ENCODE results near the gene TFE3. TPM values are rescaled to one million over a fixed set of nuclear protein-coding genes. Genes with fewer than 3 reads are reported as not detected.

The TFE3 gene
- total RNA-seq, 1 experiment from 2014 or later = 4.4 TPM

DNA sequence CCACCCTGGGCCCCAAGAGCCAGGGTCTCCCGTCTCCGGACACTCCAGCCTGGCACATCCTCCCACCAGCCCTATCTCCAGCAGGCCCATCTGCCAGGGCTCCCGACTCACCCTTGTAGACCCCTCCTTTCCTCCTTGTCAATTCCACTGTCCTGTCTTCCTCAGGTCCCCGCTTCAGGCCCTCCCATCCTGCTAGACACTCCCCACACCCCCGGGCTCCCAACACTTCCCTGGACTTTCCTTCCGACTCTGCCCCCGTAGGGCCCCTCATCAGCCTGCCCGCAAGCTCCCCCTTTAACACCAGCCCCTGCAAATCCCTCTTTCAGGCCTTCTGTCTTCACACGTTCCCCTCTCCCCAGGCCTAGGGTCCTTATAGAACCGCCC, 29.5 kb upstream of the TFE3 start:
- Histone ChIP-seq H3K36me3 (ENCODE audit: insufficient read depth, low read length) (no peaks in the 10 kb centered on the region), H3K79me2 (ENCODE audit: low read length) (no peaks in the 10 kb centered on the region), H4K20me1 (ENCODE audit: insufficient read depth, low read depth, low read length) (no peaks in the 10 kb centered on the region), H3K9me3 (ENCODE audit: low read length) (no peaks in the 10 kb centered on the region), H3K9me2 (replicated peaks; ENCODE audit: insufficient read depth, low read length) (no peaks in the 10 kb centered on the region), H3K27me3 (ENCODE audit: low read length) (no peaks in the 10 kb centered on the region), H3K9ac (ENCODE audit: low read length) (no peak overlapping the region), H3K4me3 (ENCODE audit: low read length) (no peak overlapping the region), H3K27ac (ENCODE audit: low read length) (no peak overlapping the region), H3K4me1 (ENCODE audit: low read length) (no peaks in the 10 kb centered on the region), H2AFZ (ENCODE audit: low read length) (no peak overlapping the region), H3K4me2 (ENCODE audit: low read depth, low read length, poor library complexity, severe bottlenecking) (no peak overlapping the region)
- no peak for DNase-seq

DNA sequence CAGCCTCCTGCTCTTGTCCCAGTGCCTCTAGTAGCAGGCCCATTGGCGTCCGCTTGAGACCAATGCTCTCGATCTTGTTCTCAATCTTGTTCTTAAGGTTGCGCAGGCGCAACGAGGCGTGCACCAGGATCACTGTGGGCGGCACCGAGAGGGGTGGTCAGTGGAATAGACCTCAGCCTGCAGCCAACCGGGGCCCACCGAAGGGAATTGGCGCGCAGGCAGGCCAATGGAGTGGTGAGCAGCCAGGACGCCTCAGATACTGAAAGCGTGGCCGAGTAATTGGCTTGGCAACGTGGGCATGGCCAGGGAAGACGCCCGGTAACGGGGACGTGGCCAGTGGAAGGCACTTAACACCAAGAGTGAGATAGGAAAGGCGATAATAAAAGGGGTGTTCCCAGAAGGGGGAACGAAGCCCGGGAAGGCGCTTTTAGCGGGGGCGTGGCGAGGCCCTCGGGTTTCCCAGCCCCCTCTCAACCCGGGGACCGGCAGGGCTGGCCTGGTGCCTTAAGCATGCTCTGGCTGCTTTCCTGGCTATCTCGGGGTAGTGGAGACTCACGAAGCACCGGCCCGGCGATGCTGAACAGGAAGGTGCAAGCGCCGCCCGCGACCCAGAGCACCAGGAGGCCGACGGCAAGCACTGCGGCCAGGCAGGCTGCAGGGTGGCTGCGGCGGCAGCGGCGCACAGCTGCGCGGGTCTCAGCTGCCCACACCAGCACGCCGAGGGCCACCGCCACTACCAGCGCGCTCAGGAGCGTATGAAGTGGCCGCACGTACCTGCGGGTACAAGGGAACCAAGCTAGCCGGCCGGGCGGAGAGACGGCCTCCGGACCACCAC, 28.9 kb upstream of the TFE3 start:
- Histone ChIP-seq H3K9ac (ENCODE audit: low read length) (no peak overlapping the region), H3K9me2 (replicated peaks; ENCODE audit: insufficient read depth, low read length) (no peaks in the 10 kb centered on the region), H3K36me3 (ENCODE audit: insufficient read depth, low read length) (no peaks in the 10 kb centered on the region), H3K4me3 (ENCODE audit: low read length) (no peak overlapping the region), H3K9me3 (ENCODE audit: low read length) (no peaks in the 10 kb centered on the region), H3K27me3 (ENCODE audit: low read length) (no peaks in the 10 kb centered on the region), H3K79me2 (ENCODE audit: low read length) (no peaks in the 10 kb centered on the region), H4K20me1 (ENCODE audit: insufficient read depth, low read depth, low read length) (no peaks in the 10 kb centered on the region), H2AFZ (ENCODE audit: low read length) (no peak overlapping the region), H3K4me2 (ENCODE audit: low read depth, low read length, poor library complexity, severe bottlenecking) (no peak overlapping the region), H3K4me1 (ENCODE audit: low read length) (no peaks in the 10 kb centered on the region), H3K27ac (ENCODE audit: low read length) (no peak overlapping the region)
- DNase-seq = no peak

DNA sequence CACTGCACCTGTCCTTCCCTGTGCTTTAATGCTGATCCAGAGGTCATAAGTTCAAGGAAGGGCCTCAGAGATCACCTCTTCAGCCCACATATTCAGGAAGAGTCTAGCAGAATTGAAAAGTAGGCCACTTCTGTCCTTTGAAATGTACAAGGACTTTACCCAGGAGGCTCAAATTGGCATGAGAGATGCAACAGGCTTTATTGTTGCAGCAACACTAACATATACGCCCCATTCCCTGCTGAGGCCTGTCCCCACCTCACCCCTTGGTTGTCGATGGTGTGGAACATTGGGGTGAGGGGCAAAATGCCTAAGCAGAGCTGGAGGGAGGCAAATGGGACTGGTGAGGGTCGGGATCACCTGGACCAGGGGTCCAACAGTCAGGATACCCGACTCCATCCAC, 27.8 kb upstream of the TFE3 start:
- H3K27me3 ChIP-seq (ENCODE audit: low read length) = no peaks in the 10 kb centered on the region
- no peak overlapping the region for H3K4me2 ChIP-seq (ENCODE audit: low read depth, low read length, poor library complexity, severe bottlenecking)
- DNase-seq = no peak
- no peak overlapping the region for H3K9ac ChIP-seq (ENCODE audit: low read length)
- no peaks in the 10 kb centered on the region for H3K4me1 ChIP-seq (ENCODE audit: low read length)
- no peaks in the 10 kb centered on the region for H4K20me1 ChIP-seq (ENCODE audit: insufficient read depth, low read depth, low read length)
- H3K9me3 ChIP-seq (ENCODE audit: low read length) = no peaks in the 10 kb centered on the region
- H2AFZ ChIP-seq (ENCODE audit: low read length) = no peak overlapping the region
- no peak overlapping the region for H3K27ac ChIP-seq (ENCODE audit: low read length)
- no peak overlapping the region for H3K4me3 ChIP-seq (ENCODE audit: low read length)
- no peaks in the 10 kb centered on the region for H3K79me2 ChIP-seq (ENCODE audit: low read length)
- H3K9me2 ChIP-seq (replicated peaks; ENCODE audit: insufficient read depth, low read length) = no peaks in the 10 kb centered on the region
- H3K36me3 ChIP-seq (ENCODE audit: insufficient read depth, low read length) = no peaks in the 10 kb centered on the region

DNA sequence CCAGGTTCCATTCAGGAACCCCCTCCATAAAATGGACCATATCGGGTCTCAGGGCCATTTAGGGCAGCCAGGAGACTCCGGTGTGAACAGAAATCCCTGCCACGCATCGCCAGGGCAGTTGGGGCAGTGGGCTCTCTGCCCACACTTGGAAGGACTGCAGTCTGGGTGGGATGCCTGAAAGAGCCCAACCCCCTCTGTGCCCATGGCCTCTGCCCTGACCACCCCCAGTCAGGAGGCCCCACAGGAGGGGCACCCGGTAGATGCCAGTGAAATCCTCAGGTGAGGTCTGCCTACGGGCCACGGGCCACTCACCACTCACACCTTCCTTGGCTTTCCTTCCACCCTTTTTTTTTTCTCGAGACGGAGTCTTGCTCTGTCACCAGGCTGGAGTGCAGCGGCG, 25.9 kb upstream of the TFE3 start:
- Histone ChIP-seq H2AFZ (ENCODE audit: low read length) (no peak overlapping the region), H3K9me3 (ENCODE audit: low read length) (no peaks in the 10 kb centered on the region), H3K9ac (ENCODE audit: low read length) (no peak overlapping the region)

DNA sequence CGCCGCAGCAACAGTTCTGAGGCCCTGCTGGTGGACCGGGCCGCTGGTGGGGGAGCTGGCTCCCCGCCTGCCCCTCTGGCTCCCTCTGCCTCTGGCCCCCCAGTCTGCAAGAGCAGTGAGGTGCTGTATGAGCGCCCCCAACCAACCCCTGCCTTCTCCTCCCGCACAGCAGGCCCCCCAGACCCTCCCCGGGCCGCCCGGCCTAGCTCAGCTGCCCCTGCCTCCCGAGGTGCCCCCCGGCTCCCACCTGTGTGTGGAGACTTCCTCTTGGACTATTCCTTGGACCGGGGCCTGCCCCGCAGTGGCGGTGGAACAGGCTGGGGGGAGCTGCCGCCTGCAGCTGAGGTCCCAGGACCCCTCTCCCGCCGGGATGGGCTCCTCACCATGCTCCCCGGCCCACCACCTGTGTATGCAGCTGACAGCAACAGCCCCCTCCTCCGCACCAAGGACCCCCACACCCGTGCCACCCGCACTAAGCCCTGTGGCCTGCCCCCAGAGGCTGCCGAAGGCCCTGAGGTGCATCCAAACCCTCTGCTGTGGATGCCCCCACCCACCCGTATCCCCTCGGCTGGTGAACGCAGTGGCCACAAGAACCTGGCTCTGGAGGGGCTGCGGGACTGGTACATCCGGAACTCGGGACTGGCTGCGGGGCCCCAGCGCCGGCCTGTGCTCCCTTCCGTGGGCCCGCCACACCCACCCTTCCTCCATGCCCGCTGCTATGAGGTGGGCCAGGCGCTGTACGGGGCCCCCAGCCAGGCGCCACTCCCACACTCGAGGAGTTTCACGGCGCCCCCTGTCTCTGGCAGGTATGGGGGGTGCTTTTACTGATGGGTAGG, 24.3 kb upstream of the TFE3 start:
- Histone ChIP-seq H4K20me1 (ENCODE audit: insufficient read depth, low read depth, low read length) (no peaks in the 10 kb centered on the region), H3K4me2 (ENCODE audit: low read depth, low read length, poor library complexity, severe bottlenecking) (no peak overlapping the region), H3K79me2 (ENCODE audit: low read length) (no peaks in the 10 kb centered on the region), H3K27ac (ENCODE audit: low read length) (no peak overlapping the region), H2AFZ (ENCODE audit: low read length) (no peak overlapping the region), H3K4me1 (ENCODE audit: low read length) (no peaks in the 10 kb centered on the region), H3K9me2 (replicated peaks; ENCODE audit: insufficient read depth, low read length) (no peaks in the 10 kb centered on the region), H3K36me3 (ENCODE audit: insufficient read depth, low read length) (no peaks in the 10 kb centered on the region), H3K4me3 (ENCODE audit: low read length) (no peak overlapping the region), H3K27me3 (ENCODE audit: low read length) (no peaks in the 10 kb centered on the region), H3K9ac (ENCODE audit: low read length) (no peak overlapping the region), H3K9me3 (ENCODE audit: low read length) (no peaks in the 10 kb centered on the region)
- no peak for DNase-seq

More for the DNA sequence above, 25.9 kb upstream of the TFE3 start:
- H4K20me1 ChIP-seq (ENCODE audit: insufficient read depth, low read depth, low read length) = no peaks in the 10 kb centered on the region
- no peak overlapping the region for H3K4me2 ChIP-seq (ENCODE audit: low read depth, low read length, poor library complexity, severe bottlenecking)
- no peak overlapping the region for H3K4me3 ChIP-seq (ENCODE audit: low read length)
- H3K4me1 ChIP-seq (ENCODE audit: low read length) = no peaks in the 10 kb centered on the region
- H3K27me3 ChIP-seq (ENCODE audit: low read length) = no peaks in the 10 kb centered on the region
- H3K79me2 ChIP-seq (ENCODE audit: low read length) = no peaks in the 10 kb centered on the region
- DNase-seq = no peak
- H3K9me2 ChIP-seq (replicated peaks; ENCODE audit: insufficient read depth, low read length) = no peaks in the 10 kb centered on the region
- H3K36me3 ChIP-seq (ENCODE audit: insufficient read depth, low read length) = no peaks in the 10 kb centered on the region
- H3K27ac ChIP-seq (ENCODE audit: low read length) = no peak overlapping the region

DNA sequence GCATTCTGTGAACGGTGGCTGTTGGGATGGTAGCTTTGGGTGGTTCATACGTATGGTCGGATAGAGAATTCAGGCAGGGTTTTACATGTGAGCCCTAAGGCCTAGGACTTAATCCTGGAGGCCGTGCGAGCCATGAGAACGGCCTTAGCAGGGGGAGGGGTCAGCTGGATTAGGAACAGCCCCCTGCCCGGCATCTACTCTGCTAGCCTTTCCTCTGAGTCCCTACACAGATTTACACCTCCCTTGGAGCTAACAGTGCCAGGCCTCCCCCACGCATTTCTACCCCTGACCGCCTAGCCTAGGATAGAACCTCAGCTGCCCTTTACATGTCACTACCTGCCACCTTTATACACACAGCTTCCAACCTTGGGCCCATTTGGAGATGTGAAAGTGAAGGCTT, 23.5 kb upstream of the TFE3 start:
- no peak for DNase-seq
- H3K79me2 ChIP-seq (ENCODE audit: low read length) = no peaks in the 10 kb centered on the region
- no peak overlapping the region for H2AFZ ChIP-seq (ENCODE audit: low read length)
- H3K36me3 ChIP-seq (ENCODE audit: insufficient read depth, low read length) = no peaks in the 10 kb centered on the region
- H3K9ac ChIP-seq (ENCODE audit: low read length) = no peak overlapping the region
- no peak overlapping the region for H3K27ac ChIP-seq (ENCODE audit: low read length)
- H3K4me1 ChIP-seq (ENCODE audit: low read length) = no peaks in the 10 kb centered on the region
- H4K20me1 ChIP-seq (ENCODE audit: insufficient read depth, low read depth, low read length) = no peaks in the 10 kb centered on the region
- no peak overlapping the region for H3K4me2 ChIP-seq (ENCODE audit: low read depth, low read length, poor library complexity, severe bottlenecking)
- no peaks in the 10 kb centered on the region for H3K27me3 ChIP-seq (ENCODE audit: low read length)
- H3K4me3 ChIP-seq (ENCODE audit: low read length) = no peak overlapping the region
- no peaks in the 10 kb centered on the region for H3K9me3 ChIP-seq (ENCODE audit: low read length)
- H3K9me2 ChIP-seq (replicated peaks; ENCODE audit: insufficient read depth, low read length) = no peaks in the 10 kb centered on the region

DNA sequence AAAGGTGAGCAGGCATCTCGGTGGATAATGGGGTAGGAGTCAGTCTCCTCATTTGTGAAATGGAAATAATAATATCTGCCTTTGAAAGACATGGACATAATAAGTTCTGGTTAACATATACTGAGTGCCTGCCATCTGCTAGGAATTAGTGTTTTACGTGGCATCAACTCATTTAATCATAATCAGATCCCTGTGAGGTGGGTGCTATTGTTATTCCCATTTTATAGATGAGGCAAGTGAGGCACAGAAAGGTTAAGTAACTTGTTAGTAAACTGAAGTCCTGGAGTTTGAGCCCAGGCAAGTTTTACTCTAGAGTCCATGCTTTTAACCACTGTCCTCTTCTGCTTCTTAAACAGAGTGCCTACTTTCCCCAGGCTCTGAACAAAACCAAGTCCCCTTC, 23.1 kb upstream of the TFE3 start:
- H3K9me3 ChIP-seq (ENCODE audit: low read length) = no peaks in the 10 kb centered on the region
- no peaks in the 10 kb centered on the region for H3K4me1 ChIP-seq (ENCODE audit: low read length)
- no peaks in the 10 kb centered on the region for H3K79me2 ChIP-seq (ENCODE audit: low read length)
- no peak overlapping the region for H3K27ac ChIP-seq (ENCODE audit: low read length)
- H4K20me1 ChIP-seq (ENCODE audit: insufficient read depth, low read depth, low read length) = no peaks in the 10 kb centered on the region
- H3K27me3 ChIP-seq (ENCODE audit: low read length) = no peaks in the 10 kb centered on the region
- H3K9ac ChIP-seq (ENCODE audit: low read length) = no peak overlapping the region
- H3K4me2 ChIP-seq (ENCODE audit: low read depth, low read length, poor library complexity, severe bottlenecking) = no peak overlapping the region
- no peaks in the 10 kb centered on the region for H3K9me2 ChIP-seq (replicated peaks; ENCODE audit: insufficient read depth, low read length)
- H2AFZ ChIP-seq (ENCODE audit: low read length) = no peak overlapping the region
- DNase-seq = no peak
- no peaks in the 10 kb centered on the region for H3K36me3 ChIP-seq (ENCODE audit: insufficient read depth, low read length)
- no peak overlapping the region for H3K4me3 ChIP-seq (ENCODE audit: low read length)

DNA sequence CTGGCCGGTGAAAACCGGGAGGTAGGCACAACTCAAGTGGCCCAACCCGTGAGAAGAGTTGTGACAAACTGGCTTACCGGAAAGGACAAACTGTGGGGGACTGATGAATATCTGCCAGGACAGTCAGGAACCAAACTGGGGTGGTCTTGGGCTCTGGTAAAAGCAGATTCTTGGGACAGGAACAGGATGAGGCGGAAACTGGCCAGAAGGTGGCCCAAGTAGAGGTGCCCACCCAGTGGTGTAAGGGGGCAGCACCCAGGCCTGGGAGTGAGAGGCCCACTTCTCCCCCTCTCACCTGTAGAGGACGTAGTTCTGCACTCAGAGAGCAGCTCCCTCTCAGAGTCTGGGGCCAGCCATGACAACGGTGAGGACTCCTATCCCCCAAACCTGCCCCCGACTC, 21.6 kb upstream of the TFE3 start:
- H3K27me3 ChIP-seq (ENCODE audit: low read length) = no peaks in the 10 kb centered on the region
- no peaks in the 10 kb centered on the region for H3K79me2 ChIP-seq (ENCODE audit: low read length)
- H3K27ac ChIP-seq (ENCODE audit: low read length) = no peak overlapping the region
- H4K20me1 ChIP-seq (ENCODE audit: insufficient read depth, low read depth, low read length) = no peaks in the 10 kb centered on the region
- H3K36me3 ChIP-seq (ENCODE audit: insufficient read depth, low read length) = no peaks in the 10 kb centered on the region
- H3K9me2 ChIP-seq (replicated peaks; ENCODE audit: insufficient read depth, low read length) = no peaks in the 10 kb centered on the region
- H3K9me3 ChIP-seq (ENCODE audit: low read length) = no peaks in the 10 kb centered on the region
- H3K4me2 ChIP-seq (ENCODE audit: low read depth, low read length, poor library complexity, severe bottlenecking) = no peak overlapping the region
- DNase-seq = no peak
- H3K4me3 ChIP-seq (ENCODE audit: low read length) = no peak overlapping the region
- no peak overlapping the region for H2AFZ ChIP-seq (ENCODE audit: low read length)
- H3K4me1 ChIP-seq (ENCODE audit: low read length) = no peaks in the 10 kb centered on the region
- no peak overlapping the region for H3K9ac ChIP-seq (ENCODE audit: low read length)

Measured in Karpas-422 (cell line).